Chondrocyte (in vitro differentiated cells): ENCODE data around the gene SNAP29. TPM values are rescaled to one million over a fixed set of nuclear protein-coding genes. Genes with fewer than 3 reads are reported as not detected.
"Not testable (repeated sequence)": the region's sequence is repeated elsewhere in the genome, so short reads cannot be mapped to it uniquely, and the experiment has no call there.

Source experiments
- DNase-seq: peaks from one replicate; pipeline ENCODE4 v3.0.0; 2021; ENCODE audit warnings: mixed read lengths, low spot score
- H3K27ac Mint-ChIP-seq: one replicate; pipeline ENCODE4 v1.8.0; 2021; ENCODE audit warnings: mild to moderate bottlenecking, moderate library complexity, mixed read lengths; ENCODE audit not compliant: unreplicated experiment
- H3K27me3 Mint-ChIP-seq: 2 replicates; pipeline ENCODE4 v1.8.0; 2021; ENCODE audit warnings: low read depth, mixed read lengths
- H3K36me3 Mint-ChIP-seq: 2 replicates; pipeline ENCODE4 v1.8.0; 2021; ENCODE audit warnings: low read depth, mixed read lengths
- H3K4me1 Mint-ChIP-seq: 2 replicates; pipeline ENCODE4 v1.8.0; 2021; ENCODE audit warnings: low read depth, mild to moderate bottlenecking, mixed read lengths
- H3K4me3 Mint-ChIP-seq: one replicate; pipeline ENCODE4 v1.8.0; 2021; ENCODE audit warnings: mild to moderate bottlenecking, moderate library complexity, mixed read lengths; ENCODE audit not compliant: unreplicated experiment
- H3K9me3 Mint-ChIP-seq: 2 replicates; pipeline ENCODE4 v1.8.0; 2021; ENCODE audit warnings: low read depth, mixed read lengths
- total RNA-seq: library from RNA; stranded (reverse); gene quantifications from 3 replicates; pipeline ENCODE4 v1.2.1, GENCODE V29; 2021
- TF ChIP-seq, protein P1 (sequence below): fragments of 200-600 bp; sonication (generic); IDR thresholded peaks from 2 replicates; pipeline ENCODE4 v1.5.0; 2021; ENCODE audit warnings: antibody characterized with exemption, mild to moderate bottlenecking, moderate library complexity

Gene SNAP29
- total RNA-seq, 1 donor from 2014 or later: 26.3 TPM

- Mint-ChIP-seq H3K4me3 (no peak overlapping the region), H3K27me3 (peaks cover 5% of the 10 kb centered on the region), H3K36me3 (no peaks in the 10 kb centered on the region), H3K4me1 (no peaks in the 10 kb centered on the region), H3K27ac (no peak overlapping the region), H3K9me3 (no peaks in the 10 kb centered on the region)
- DNase-seq: no peak
- TF ChIP-seq, protein P1, sequence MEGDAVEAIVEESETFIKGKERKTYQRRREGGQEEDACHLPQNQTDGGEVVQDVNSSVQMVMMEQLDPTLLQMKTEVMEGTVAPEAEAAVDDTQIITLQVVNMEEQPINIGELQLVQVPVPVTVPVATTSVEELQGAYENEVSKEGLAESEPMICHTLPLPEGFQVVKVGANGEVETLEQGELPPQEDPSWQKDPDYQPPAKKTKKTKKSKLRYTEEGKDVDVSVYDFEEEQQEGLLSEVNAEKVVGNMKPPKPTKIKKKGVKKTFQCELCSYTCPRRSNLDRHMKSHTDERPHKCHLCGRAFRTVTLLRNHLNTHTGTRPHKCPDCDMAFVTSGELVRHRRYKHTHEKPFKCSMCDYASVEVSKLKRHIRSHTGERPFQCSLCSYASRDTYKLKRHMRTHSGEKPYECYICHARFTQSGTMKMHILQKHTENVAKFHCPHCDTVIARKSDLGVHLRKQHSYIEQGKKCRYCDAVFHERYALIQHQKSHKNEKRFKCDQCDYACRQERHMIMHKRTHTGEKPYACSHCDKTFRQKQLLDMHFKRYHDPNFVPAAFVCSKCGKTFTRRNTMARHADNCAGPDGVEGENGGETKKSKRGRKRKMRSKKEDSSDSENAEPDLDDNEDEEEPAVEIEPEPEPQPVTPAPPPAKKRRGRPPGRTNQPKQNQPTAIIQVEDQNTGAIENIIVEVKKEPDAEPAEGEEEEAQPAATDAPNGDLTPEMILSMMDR: no peak
These were observed 45.5 kb downstream of the SNAP29 start for GRCh38 chr22:20904008-20904979.

DNA sequence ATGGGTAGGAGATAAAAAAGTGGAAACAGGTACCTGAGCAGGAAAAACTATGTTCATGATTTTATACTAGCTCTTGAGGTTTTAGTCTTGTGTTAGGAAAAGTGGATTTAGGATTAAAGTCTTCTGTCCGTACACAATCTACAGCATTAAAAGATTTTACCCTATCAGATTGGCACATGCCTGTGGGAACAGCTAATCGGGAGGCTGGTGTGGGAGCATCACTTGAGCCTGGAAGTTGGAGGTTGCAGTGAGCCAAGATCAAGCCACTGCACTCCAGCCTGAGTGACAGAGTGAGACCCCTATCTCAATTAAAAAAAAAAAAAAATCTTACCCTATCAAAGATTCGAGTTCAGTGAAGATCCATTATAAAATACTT lies 46.2 kb downstream of the SNAP29 start:
- H3K36me3 Mint-ChIP-seq: no peaks in the 10 kb centered on the region
- DNase-seq: no peak
- TF ChIP-seq, protein P1: no peak
- peaks cover 5% of the 10 kb centered on the region for H3K27me3 Mint-ChIP-seq
- H3K4me3 Mint-ChIP-seq: no peak overlapping the region
- no peaks in the 10 kb centered on the region for H3K4me1 Mint-ChIP-seq
- no peaks in the 10 kb centered on the region for H3K9me3 Mint-ChIP-seq
- no peak overlapping the region for H3K27ac Mint-ChIP-seq

- Mint-ChIP-seq H3K27me3 (peaks cover 5% of the 10 kb centered on the region), H3K9me3 (no peaks in the 10 kb centered on the region), H3K4me1 (no peaks in the 10 kb centered on the region), H3K4me3 (no peak overlapping the region), H3K27ac (no peak overlapping the region), H3K36me3 (no peaks in the 10 kb centered on the region)
- no peak for DNase-seq
- TF ChIP-seq, protein P1: no peak
These were observed 46.9 kb downstream of the SNAP29 start for GRCh38 chr22:20905415-20906386.

GRCh38 chr22:20906387-20906767 lies 47.6 kb downstream of the SNAP29 start:
- Mint-ChIP-seq H3K36me3 (no peaks in the 10 kb centered on the region), H3K9me3 (no peaks in the 10 kb centered on the region), H3K27ac (no peak overlapping the region), H3K4me1 (no peaks in the 10 kb centered on the region), H3K27me3 (peaks cover 5% of the 10 kb centered on the region), H3K4me3 (no peak overlapping the region)
- DNase-seq: no peak
- TF ChIP-seq, protein P1: no peak

DNA sequence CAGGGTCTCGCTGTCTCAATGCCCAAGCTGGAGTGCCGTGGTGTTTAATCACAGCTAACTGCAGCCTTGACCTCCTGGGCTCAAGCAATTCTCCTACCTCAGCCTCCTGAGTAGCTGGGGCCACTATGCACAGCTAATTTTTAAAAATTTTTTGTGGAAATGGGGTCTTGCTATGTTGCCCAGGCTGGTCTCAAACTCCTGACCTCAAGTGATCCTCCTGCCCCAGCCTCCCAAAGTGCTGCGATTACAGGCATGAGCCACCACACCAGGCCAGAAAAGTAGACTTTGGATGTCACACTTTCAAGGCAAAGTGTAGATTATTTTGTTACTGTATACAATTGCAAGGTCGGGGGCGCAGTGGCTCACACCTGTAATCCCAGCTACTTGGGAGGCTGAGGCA lies 49.9 kb downstream of the SNAP29 start:
- H3K4me3 Mint-ChIP-seq, H3K9me3 Mint-ChIP-seq, H3K27me3 Mint-ChIP-seq, H3K4me1 Mint-ChIP-seq, H3K27ac Mint-ChIP-seq, H3K36me3 Mint-ChIP-seq, DNase-seq: not testable (repeated sequence)
